Heart left ventricle (tissue), 16 donors: Measurements from ENCODE around the gene NRCAM. TPM values are rescaled to one million over a fixed set of nuclear protein-coding genes. Genes with fewer than 3 reads are reported as not detected.

ENCODE experiments used
- ATAC-seq, 4 donors: fragments of 200-7000 bp; cut with Tn5 transposase; one replicate each; pipeline ENCODE4 v1.9.1; 2020 to 2022; ENCODE audit warnings: moderate library complexity in 4 of 4, mild to moderate bottlenecking in 3 of 4, moderate number of reproducible peaks in 1 of 4
- DNase-seq, 5 donors: peaks; one replicate each; pipeline ENCODE4 v3.0.0-alpha.2; 2020
- H3K27ac ChIP-seq, 12 donors: fragments of 200-600 bp; sonication (generic) in 4 of 12; one replicate each; pipeline versions ENCODE4 v1.5.0 to v1.8.0; 2016 to 2022; ENCODE audit warnings: mild to moderate bottlenecking in 2 of 12
- H3K27me3 ChIP-seq, 9 donors: fragments of 200-600 bp; sonication (generic) in 2 of 9; one replicate each; pipeline versions ENCODE4 v1.5.1 to v1.8.0; 2016 to 2022; ENCODE audit warnings: mild to moderate bottlenecking in 3 of 9
- H3K36me3 ChIP-seq, 9 donors: fragments of 200-600 bp; sonication (generic) in 2 of 9; one replicate each; pipeline versions ENCODE4 v1.5.0 to v1.8.0; 2018 to 2022; ENCODE audit warnings: mild to moderate bottlenecking in 2 of 9
- H3K4me1 ChIP-seq, 12 donors: fragments of 200-600 bp; sonication (generic) in 4 of 12; one replicate each; pipeline versions ENCODE4 v1.5.0 to v1.8.0; 2016 to 2022; ENCODE audit warnings: mild to moderate bottlenecking in 3 of 12
- H3K4me3 ChIP-seq, 12 donors: fragments of 200-600 bp; sonication (generic) in 4 of 12; one replicate each; pipeline versions ENCODE4 v1.5.0 to v1.8.0; 2017 to 2022; ENCODE audit warnings: mild to moderate bottlenecking in 9 of 12, moderate library complexity in 4 of 12
- H3K9me3 ChIP-seq, 12 donors: fragments of 200-600 bp; sonication (generic) in 4 of 12; one replicate each; pipeline versions ENCODE4 v1.5.0 to v1.8.0; 2016 to 2022; ENCODE audit warnings: mild to moderate bottlenecking in 1 of 12
- POLR2A ChIP-seq, 2 donors: fragments of 450-650 bp; IDR thresholded peaks; one replicate each; pipeline ENCODE4 v1.6.1; 2017; ENCODE audit warnings: antibody characterized with exemption in 2 of 2, mild to moderate bottlenecking in 2 of 2, moderate library complexity in 2 of 2
- WGBS, 4 donors: extraction: QIAGEN DNeasy Blood & Tissue Kit in 2 of 4; methylation state at CpG; one replicate each; pipeline versions ENCODE4 v1.1.5 to v1.1.7; 2013 to 2018; 5-methylcytosine and 5-hydroxymethylcytosine counted together
- intact Hi-C, 10 donors: fragments of 100-400 bp; cut with DNase I; formaldehyde crosslinking; loops; one replicate each; pipeline versions ENCODE4 v1.11.1 to v1.14.2; 2022
- polyA plus RNA-seq, 2 donors: library from polyadenylated mRNA; stranded (reverse); fragments of 200-250 nt; gene quantifications; one replicate each; pipeline ENCODE4 v1.2.3, GENCODE V29; 2013
- total RNA-seq, 9 donors: library from RNA; depleted of rRNA in 2 of 9; stranded (reverse); fragments of >200 nt in 2 of 9; fragmentation: NEBNext Ultra II Directional in 3 of 9; extraction: Animal tissue kit (Norgen Biotek cat#: 25700) in 3 of 9; gene quantifications; one replicate each; pipeline versions ENCODE4 v1.1.0 to v1.2.4, GENCODE V29; 2016 to 2023
- TF ChIP-seq, protein P1 (sequence below), 12 donors: fragments of 200-600 bp; sonication (generic) in 4 of 12; IDR thresholded peaks; one replicate each; pipeline versions ENCODE4 v1.5.0 to v1.8.0; 2018 to 2022; ENCODE audit warnings: antibody characterized with exemption in 12 of 12, mild to moderate bottlenecking in 5 of 12
- donor health status: ischemic (EF 13 %, LVEDD 7.1; RV severe dilation, severe dysfunction).
- donor health status: healthy with polysubstance abuse.
- donor health status: DM: no; HTN: yes; CAD: no.
- donor health status: DM: no; HTN: no; CAD: no.
- donor health status: ischemic (EF 25% LVEDD 6.9; RV normal size, moderate dysfunction).
- donor health status: ischemic (EF 25% LVEDD 5.7; RV mildly dilated, moderate dysfunction).
- donor health status: healthy.
- donor health status: DM: yes; HTN: yes; CAD: no.
- donor health status: ischemic (EF 35%, LVEDD 5.7; RV mildly dilated, moderate dysfunction).
- donor health status: nonischemic (EF 11% LVEDD 7.7; RV severe dilation, severe dysfunction).
- donor health status: DM: yes; HTN: yes; CAD: no.
- donor health status: PGD.
- donor health status: ischemic (EF 29% LVEDD 5.4; RV normal size, mild dysfunction).
- donor health status: nonischemic (EF 23%, LVEDD 6.1; RV moderate dilation, normal function).

Gene NRCAM
- total and polyA plus RNA-seq, 11 donors = 0.07 to 2.5 (median 0.36) TPM

- intact Hi-C loops = no loop called here
- TF ChIP-seq POLR2A (IDR thresholded peaks at IDR 0.05) = no peak
- TF ChIP-seq, protein P1, sequence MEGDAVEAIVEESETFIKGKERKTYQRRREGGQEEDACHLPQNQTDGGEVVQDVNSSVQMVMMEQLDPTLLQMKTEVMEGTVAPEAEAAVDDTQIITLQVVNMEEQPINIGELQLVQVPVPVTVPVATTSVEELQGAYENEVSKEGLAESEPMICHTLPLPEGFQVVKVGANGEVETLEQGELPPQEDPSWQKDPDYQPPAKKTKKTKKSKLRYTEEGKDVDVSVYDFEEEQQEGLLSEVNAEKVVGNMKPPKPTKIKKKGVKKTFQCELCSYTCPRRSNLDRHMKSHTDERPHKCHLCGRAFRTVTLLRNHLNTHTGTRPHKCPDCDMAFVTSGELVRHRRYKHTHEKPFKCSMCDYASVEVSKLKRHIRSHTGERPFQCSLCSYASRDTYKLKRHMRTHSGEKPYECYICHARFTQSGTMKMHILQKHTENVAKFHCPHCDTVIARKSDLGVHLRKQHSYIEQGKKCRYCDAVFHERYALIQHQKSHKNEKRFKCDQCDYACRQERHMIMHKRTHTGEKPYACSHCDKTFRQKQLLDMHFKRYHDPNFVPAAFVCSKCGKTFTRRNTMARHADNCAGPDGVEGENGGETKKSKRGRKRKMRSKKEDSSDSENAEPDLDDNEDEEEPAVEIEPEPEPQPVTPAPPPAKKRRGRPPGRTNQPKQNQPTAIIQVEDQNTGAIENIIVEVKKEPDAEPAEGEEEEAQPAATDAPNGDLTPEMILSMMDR (IDR thresholded peaks at IDR 0.05) = no peak
These were observed 320.6 kb downstream of the NRCAM start for GRCh38 chr7:108135446-108136190.

DNA sequence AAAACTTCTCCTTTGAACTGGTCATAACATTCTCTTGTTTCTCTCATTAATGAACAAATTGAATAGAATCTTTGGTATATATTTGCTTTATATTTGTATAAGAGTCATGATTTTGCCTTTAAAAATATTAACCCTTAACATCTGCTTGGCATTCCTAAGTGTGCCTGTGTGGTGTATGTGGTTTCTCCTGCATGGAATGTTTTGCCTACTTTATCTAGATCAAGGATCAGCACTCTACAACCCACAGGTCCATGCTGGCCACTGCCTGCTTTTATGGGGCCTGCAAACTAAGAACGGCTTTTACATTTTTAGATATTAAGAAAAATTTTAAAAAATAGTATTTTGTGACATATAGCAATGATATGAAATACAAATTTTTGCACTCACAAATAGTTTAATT lies 321.8 kb downstream of the NRCAM start:
- 97 to 100% (median 97%) methylated on average over 1 of the region's 1 CpG for WGBS, 4 donors
- no peaks in the 10 kb centered on the region for H3K9me3 ChIP-seq
- no peaks in the 10 kb centered on the region for H3K36me3 ChIP-seq
- no peak for DNase-seq
- no peak for ATAC-seq
- intact Hi-C loops = no loop called here
- H3K4me3 ChIP-seq = no peak overlapping the region
- no peak for TF ChIP-seq POLR2A (IDR thresholded peaks at IDR 0.05)
- TF ChIP-seq, protein P1 (IDR thresholded peaks at IDR 0.05) = no peak
- H3K4me1 ChIP-seq = peaks cover 0 to 8% (median 0%) of the 10 kb centered on the region in 12 donors
- H3K27ac ChIP-seq = no peak overlapping the region
- H3K27me3 ChIP-seq = no peaks in the 10 kb centered on the region

More at GRCh38 chr7:108135446-108136190, 320.6 kb downstream of the NRCAM start:
- ATAC-seq (no peak), DNase-seq (no peak)
- Histone ChIP-seq H3K36me3 (no peaks in the 10 kb centered on the region), H3K4me1 (peaks cover 0 to 8% (median 0%) of the 10 kb centered on the region in 12 donors), H3K4me3 (no peak overlapping the region), H3K9me3 (no peaks in the 10 kb centered on the region), H3K27ac (no peak overlapping the region), H3K27me3 (no peaks in the 10 kb centered on the region)
- WGBS, 4 donors = 90 to 95% (median 92%) methylated on average over 7 of the region's 7 CpGs

- WGBS, 4 donors = 86 to 89% (median 87%) methylated on average over 13 of the region's 13 CpGs
- Histone ChIP-seq H3K4me1 (peaks cover 0 to 8% (median 0%) of the 10 kb centered on the region in 12 donors), H3K27me3 (no peaks in the 10 kb centered on the region), H3K36me3 (no peaks in the 10 kb centered on the region), H3K9me3 (no peaks in the 10 kb centered on the region), H3K4me3 (no peak overlapping the region), H3K27ac (no peak overlapping the region)
- ATAC-seq (no peak), DNase-seq (no peak)
- intact Hi-C loops = no loop called here
- TF ChIP-seq, protein P1 (IDR thresholded peaks at IDR 0.05) = no peak
- TF ChIP-seq POLR2A (IDR thresholded peaks at IDR 0.05) = no peak
These were observed 323.5 kb downstream of the NRCAM start for GRCh38 chr7:108132551-108133265.

GRCh38 chr7:108130261-108130660 lies 326.0 kb downstream of the NRCAM start, which contains the start of gene LAMB4:
Gene LAMB4 (minus strand): TSS chr7:108130361. CDS start chr7:108123164, 7,197 bp downstream.
- TF ChIP-seq, protein P1 (IDR thresholded peaks at IDR 0.05) = no peak
- TF ChIP-seq POLR2A (IDR thresholded peaks at IDR 0.05) = no peak
- Histone ChIP-seq H3K27ac (no peak within 1 kb of the TSS), H3K4me1 (peaks cover 0 to under 1% (median 0%) of the 10 kb centered on the region in 12 donors), H3K9me3 (no peaks in the 10 kb centered on the region), H3K27me3 (no peaks in the 10 kb centered on the region), H3K36me3 (no peaks in the 10 kb centered on the region), H3K4me3 (no peak within 1 kb of the TSS)
- DNase-seq (no peak), ATAC-seq (no peak)
- WGBS, 4 donors = 91 to 96% (median 93%) methylated on average over 3 of the region's 3 CpGs
- intact Hi-C loops = no loop called here
